Neural progenitor cell (in vitro differentiated cells): ENCODE results near the gene ABCA1. TPM values are rescaled to one million over a fixed set of nuclear protein-coding genes. Genes with fewer than 3 reads are reported as not detected.

Experiments
- DNase-seq: peaks from one replicate; pipeline ENCODE4 v3.0.0-alpha.2; 2016; ENCODE audit warnings: low spot score
- H2AFZ ChIP-seq: fragments of 200-600 bp; sonication (generic); replicated peaks from 2 replicates; pipeline ENCODE4 v1.6.1; 2016; ENCODE audit warnings: antibody characterized with exemption
- H3F3A ChIP-seq: fragments of 200-600 bp; sonication (generic); 2 replicates; pipeline ENCODE4 v1.6.1; 2016; ENCODE audit warnings: antibody characterized with exemption, low read depth
- H3K27ac ChIP-seq: fragments of 200-600 bp; sonication (generic); 2 replicates; pipeline ENCODE4 v1.5.1; 2016; ENCODE audit warnings: mild to moderate bottlenecking
- H3K27me3 ChIP-seq: fragments of 200-600 bp; sonication (generic); 2 replicates; pipeline ENCODE4 v1.6.1; 2016; ENCODE audit warnings: mild to moderate bottlenecking, moderate library complexity
- H3K36me3 ChIP-seq: fragments of 200-600 bp; sonication (generic); 2 replicates; pipeline ENCODE4 v1.5.1; 2016
- H3K4me1 ChIP-seq: fragments of 200-600 bp; sonication (generic); 2 replicates; pipeline ENCODE4 v1.6.1; 2016; ENCODE audit warnings: mixed run types
- H3K4me2 ChIP-seq: fragments of 200-600 bp; sonication (generic); 2 replicates; pipeline ENCODE4 v1.6.1; 2016
- H3K4me3 ChIP-seq: fragments of 200-600 bp; sonication (generic); 2 replicates; pipeline ENCODE4 v1.5.1; 2016
- H3K79me2 ChIP-seq: fragments of 200-600 bp; sonication (generic); 2 replicates; pipeline ENCODE4 v1.6.1; 2016; ENCODE audit warnings: low read depth
- H3K9ac ChIP-seq: fragments of 200-600 bp; sonication (generic); 2 replicates; pipeline ENCODE4 v1.6.1; 2016
- H3K9me3 ChIP-seq: fragments of 200-600 bp; sonication (generic); 2 replicates; pipeline ENCODE4 v1.5.1; 2016; ENCODE audit warnings: low read depth
- H4K20me1 ChIP-seq: fragments of 200-600 bp; sonication (generic); 2 replicates; pipeline ENCODE4 v1.6.1; 2016; ENCODE audit warnings: low read depth
- H3K27ac Mint-ChIP-seq: 3 replicates; pipeline ENCODE4 v1.8.0; 2021; ENCODE audit warnings: mixed read lengths
- H3K27me3 Mint-ChIP-seq: 2 replicates; pipeline ENCODE4 v1.8.0; 2022; ENCODE audit warnings: low read depth, mild to moderate bottlenecking, inconsistent platforms, moderate library complexity, mixed read lengths; ENCODE audit not compliant: insufficient read depth
- H3K36me3 Mint-ChIP-seq: 3 replicates; pipeline ENCODE4 v1.8.0; 2021; ENCODE audit warnings: mixed read lengths
- H3K4me1 Mint-ChIP-seq: 3 replicates; pipeline ENCODE4 v1.8.0; 2021; ENCODE audit warnings: mixed read lengths
- H3K4me3 Mint-ChIP-seq: 3 replicates; pipeline ENCODE4 v1.8.0; 2021; ENCODE audit warnings: mild to moderate bottlenecking, moderate library complexity, mixed read lengths
- H3K9me3 Mint-ChIP-seq: 3 replicates; pipeline ENCODE4 v1.8.0; 2020; ENCODE audit warnings: mixed read lengths
- EZH2 ChIP-seq: fragments of 200-600 bp; sonication (generic); IDR thresholded peaks from 2 replicates; pipeline ENCODE4 v1.6.1; 2017; ENCODE audit warnings: antibody characterized with exemption, mild to moderate bottlenecking, moderate library complexity
- EZH2phosphoT487 ChIP-seq: fragments of 200-600 bp; sonication (generic); IDR thresholded peaks from 2 replicates; pipeline ENCODE4 v1.6.1; 2017; ENCODE audit warnings: antibody characterized with exemption
- total RNA-seq: library from RNA; depleted of rRNA; stranded (reverse); fragments of >200 nt; gene quantifications from 2 replicates; pipeline ENCODE4 v1.2.3, GENCODE V29; 2015; ENCODE audit warnings: low replicate concordance
- TF ChIP-seq, protein P1 (sequence below): fragments of 200-600 bp; sonication (generic); IDR thresholded peaks from 2 replicates; pipeline ENCODE4 v1.5.1; 2017; ENCODE audit warnings: antibody characterized with exemption, mild to moderate bottlenecking

ABCA1 gene
- total RNA-seq, 1 donor from 2014 or later = 32.4 TPM

DNA sequence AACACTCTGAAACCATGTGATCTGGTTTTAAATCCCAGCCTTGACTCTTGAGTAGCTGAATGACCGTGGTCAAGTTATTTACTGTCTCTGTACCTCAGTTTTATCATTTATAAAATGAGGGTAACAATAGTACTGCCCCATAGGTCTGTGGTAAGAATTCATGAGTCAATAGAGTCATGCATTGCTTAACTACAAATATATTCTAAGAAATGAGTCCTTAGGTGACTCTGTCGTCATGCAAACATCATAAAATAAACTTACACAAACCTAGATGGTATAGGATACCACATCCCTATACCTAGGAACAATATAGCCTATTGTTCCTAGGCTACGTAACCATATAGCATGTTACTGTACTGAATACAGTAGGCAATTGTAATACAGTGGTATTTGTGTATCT, 20.3 kb upstream of the ABCA1 start:
- H3K9me3 Mint-ChIP-seq = no peaks in the 10 kb centered on the region
- no peak for DNase-seq
- no peaks in the 10 kb centered on the region for H3K27me3 Mint-ChIP-seq
- H3F3A ChIP-seq = no peaks in the 10 kb centered on the region
- H3K4me3 Mint-ChIP-seq = no peak overlapping the region
- no peak overlapping the region for H3K27ac Mint-ChIP-seq
- H2AFZ ChIP-seq = no peak overlapping the region
- H3K9me3 ChIP-seq = no peaks in the 10 kb centered on the region
- H3K4me3 ChIP-seq = no peak overlapping the region
- no peaks in the 10 kb centered on the region for H3K27me3 ChIP-seq
- H3K9ac ChIP-seq = no peak overlapping the region
- no peaks in the 10 kb centered on the region for H3K79me2 ChIP-seq
- H3K4me2 ChIP-seq = no peak overlapping the region
- no peaks in the 10 kb centered on the region for H4K20me1 ChIP-seq
- TF ChIP-seq, protein P1, sequence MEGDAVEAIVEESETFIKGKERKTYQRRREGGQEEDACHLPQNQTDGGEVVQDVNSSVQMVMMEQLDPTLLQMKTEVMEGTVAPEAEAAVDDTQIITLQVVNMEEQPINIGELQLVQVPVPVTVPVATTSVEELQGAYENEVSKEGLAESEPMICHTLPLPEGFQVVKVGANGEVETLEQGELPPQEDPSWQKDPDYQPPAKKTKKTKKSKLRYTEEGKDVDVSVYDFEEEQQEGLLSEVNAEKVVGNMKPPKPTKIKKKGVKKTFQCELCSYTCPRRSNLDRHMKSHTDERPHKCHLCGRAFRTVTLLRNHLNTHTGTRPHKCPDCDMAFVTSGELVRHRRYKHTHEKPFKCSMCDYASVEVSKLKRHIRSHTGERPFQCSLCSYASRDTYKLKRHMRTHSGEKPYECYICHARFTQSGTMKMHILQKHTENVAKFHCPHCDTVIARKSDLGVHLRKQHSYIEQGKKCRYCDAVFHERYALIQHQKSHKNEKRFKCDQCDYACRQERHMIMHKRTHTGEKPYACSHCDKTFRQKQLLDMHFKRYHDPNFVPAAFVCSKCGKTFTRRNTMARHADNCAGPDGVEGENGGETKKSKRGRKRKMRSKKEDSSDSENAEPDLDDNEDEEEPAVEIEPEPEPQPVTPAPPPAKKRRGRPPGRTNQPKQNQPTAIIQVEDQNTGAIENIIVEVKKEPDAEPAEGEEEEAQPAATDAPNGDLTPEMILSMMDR = no peak
- TF ChIP-seq EZH2 (no peak), EZH2phosphoT487 (no peak)
- H3K4me1 ChIP-seq = peaks cover 4% of the 10 kb centered on the region
- H3K4me1 Mint-ChIP-seq = peaks cover 3% of the 10 kb centered on the region
- H3K36me3 ChIP-seq = no peaks in the 10 kb centered on the region
- H3K27ac ChIP-seq = no peak overlapping the region
- no peaks in the 10 kb centered on the region for H3K36me3 Mint-ChIP-seq

DNA sequence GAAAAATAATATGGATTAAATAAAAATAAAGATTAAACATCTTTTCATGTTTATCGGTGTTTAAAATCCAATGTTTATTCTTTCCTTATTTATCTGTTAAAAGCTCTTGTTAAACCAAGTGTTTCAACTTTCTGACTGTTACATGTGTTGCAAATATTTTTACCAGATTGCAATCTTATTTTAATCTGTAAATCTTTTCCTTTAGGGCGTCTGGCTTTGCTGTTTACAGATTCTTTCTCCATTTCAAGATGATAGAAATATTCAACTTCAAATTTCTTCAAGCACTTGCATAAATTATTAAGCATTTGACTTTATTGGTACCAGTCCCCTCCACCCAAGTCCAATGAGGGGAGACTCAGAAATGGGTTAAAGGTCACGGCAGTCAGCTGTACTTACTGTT, 16.9 kb upstream of the ABCA1 start:
- no peaks in the 10 kb centered on the region for H3K79me2 ChIP-seq
- no peaks in the 10 kb centered on the region for H4K20me1 ChIP-seq
- no peaks in the 10 kb centered on the region for H3K27me3 ChIP-seq
- peaks cover 9% of the 10 kb centered on the region for H3K4me1 ChIP-seq
- Mint-ChIP-seq H3K9me3 (no peaks in the 10 kb centered on the region), H3K4me1 (peaks cover 10% of the 10 kb centered on the region), H3K27me3 (no peaks in the 10 kb centered on the region), H3K36me3 (no peaks in the 10 kb centered on the region), H3K4me3 (no peak overlapping the region), H3K27ac (no peak overlapping the region)
- H3K9ac ChIP-seq = no peak overlapping the region
- no peaks in the 10 kb centered on the region for H3K9me3 ChIP-seq
- TF ChIP-seq EZH2phosphoT487 = no peak
- TF ChIP-seq EZH2 = no peak
- TF ChIP-seq, protein P1 = no peak
- no peak for DNase-seq
- no peak overlapping the region for H3K4me2 ChIP-seq
- no peaks in the 10 kb centered on the region for H3F3A ChIP-seq
- H3K36me3 ChIP-seq = no peaks in the 10 kb centered on the region
- H2AFZ ChIP-seq = no peak overlapping the region
- H3K27ac ChIP-seq = no peak overlapping the region
- H3K4me3 ChIP-seq = no peak overlapping the region

DNA sequence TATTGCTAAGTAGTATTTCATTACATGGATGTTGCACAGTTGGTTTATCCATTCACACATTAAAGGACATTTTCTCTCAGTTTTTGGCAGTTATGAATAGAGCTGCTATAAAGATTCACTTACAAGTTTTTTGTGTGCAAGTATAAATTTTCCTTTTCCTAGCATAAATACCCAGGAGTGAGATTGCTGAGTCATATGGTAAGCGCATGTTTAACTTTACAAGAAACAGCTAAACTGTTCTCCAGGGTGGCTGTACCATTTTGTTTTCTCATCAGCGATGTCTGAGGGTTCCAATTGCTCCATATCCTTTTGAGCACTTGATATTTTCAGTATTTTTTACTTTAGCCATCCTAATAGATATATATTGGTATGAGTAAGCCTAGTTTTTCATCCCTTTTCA, 16.4 kb upstream of the ABCA1 start:
- TF ChIP-seq, protein P1 = no peak
- TF ChIP-seq EZH2phosphoT487 (no peak), EZH2 (no peak)
- Mint-ChIP-seq H3K27me3 (no peaks in the 10 kb centered on the region), H3K4me3 (no peak overlapping the region), H3K36me3 (no peaks in the 10 kb centered on the region), H3K9me3 (no peaks in the 10 kb centered on the region), H3K4me1 (peaks cover 10% of the 10 kb centered on the region), H3K27ac (no peak overlapping the region)
- DNase-seq = no peak
- Histone ChIP-seq H3K79me2 (no peaks in the 10 kb centered on the region), H2AFZ (no peak overlapping the region), H3K27me3 (no peaks in the 10 kb centered on the region), H3F3A (no peaks in the 10 kb centered on the region), H3K27ac (no peak overlapping the region), H3K9ac (no peak overlapping the region), H3K9me3 (no peaks in the 10 kb centered on the region), H3K4me2 (no peak overlapping the region), H3K36me3 (no peaks in the 10 kb centered on the region), H3K4me3 (no peak overlapping the region), H3K4me1 (peaks cover 9% of the 10 kb centered on the region), H4K20me1 (no peaks in the 10 kb centered on the region)

DNA sequence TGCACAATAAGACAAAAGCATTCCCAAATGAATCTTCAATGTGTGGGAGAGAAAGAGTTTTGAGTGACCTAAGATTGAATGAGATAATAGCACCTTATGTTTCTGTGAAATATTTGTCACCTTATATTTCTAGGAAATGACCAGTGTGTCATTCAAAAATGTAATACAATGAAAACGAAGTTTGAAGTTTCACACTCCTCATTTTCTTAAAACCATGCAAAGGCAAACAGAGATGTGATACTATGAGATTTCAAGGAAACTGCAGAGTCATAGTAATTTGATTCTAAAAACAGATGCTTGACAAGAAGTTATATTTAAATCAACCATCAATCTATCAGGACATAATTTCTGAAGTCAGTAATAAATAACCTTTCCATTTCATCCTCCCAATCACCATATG, 13.6 kb upstream of the ABCA1 start:
- TF ChIP-seq, protein P1 = no peak
- TF ChIP-seq EZH2 (no peak), EZH2phosphoT487 (no peak)
- no peaks in the 10 kb centered on the region for H3K79me2 ChIP-seq
- peaks cover 14% of the 10 kb centered on the region for H3K4me1 ChIP-seq
- H3K27ac Mint-ChIP-seq = no peak overlapping the region
- H3K27me3 ChIP-seq = no peaks in the 10 kb centered on the region
- H3K36me3 Mint-ChIP-seq = no peaks in the 10 kb centered on the region
- H3K4me1 Mint-ChIP-seq = peaks cover 13% of the 10 kb centered on the region
- no peak overlapping the region for H3K4me2 ChIP-seq
- no peak overlapping the region for H3K9ac ChIP-seq
- peaks cover 3% of the 10 kb centered on the region for H3F3A ChIP-seq
- H3K9me3 ChIP-seq = no peaks in the 10 kb centered on the region
- no peak overlapping the region for H3K27ac ChIP-seq
- no peak overlapping the region for H3K4me3 ChIP-seq
- H4K20me1 ChIP-seq = no peaks in the 10 kb centered on the region
- DNase-seq = no peak
- H2AFZ ChIP-seq = peak overlapping the region; percentile 55
- H3K36me3 ChIP-seq = no peaks in the 10 kb centered on the region
- H3K4me3 Mint-ChIP-seq = no peak overlapping the region
- no peaks in the 10 kb centered on the region for H3K27me3 Mint-ChIP-seq
- no peaks in the 10 kb centered on the region for H3K9me3 Mint-ChIP-seq
